GM18951 (cell line): ENCODE results near the gene PTK7.
"Not testable (repeated sequence)": the region's sequence is repeated elsewhere in the genome, so short reads cannot be mapped to it uniquely, and the experiment has no call there.

Source experiments
- POLR2A ChIP-seq: IDR thresholded peaks from 4 replicates; pipeline ENCODE4 v1.6.1; 2011; ENCODE audit warnings: mild to moderate bottlenecking; ENCODE audit not compliant: insufficient read length, insufficient read depth; ENCODE audit errors: extremely low read depth
- in situ Hi-C: fragments of 300-500 bp; cut with MboI; formaldehyde crosslinking; loops from one replicate; pipeline ENCODE4 v1.12.0; 2022; ENCODE audit warnings: low sequenced_read_pairs, mixed read lengths, inconsistent platforms; ENCODE audit not compliant: unreplicated experiment

PTK7 gene

DNA sequence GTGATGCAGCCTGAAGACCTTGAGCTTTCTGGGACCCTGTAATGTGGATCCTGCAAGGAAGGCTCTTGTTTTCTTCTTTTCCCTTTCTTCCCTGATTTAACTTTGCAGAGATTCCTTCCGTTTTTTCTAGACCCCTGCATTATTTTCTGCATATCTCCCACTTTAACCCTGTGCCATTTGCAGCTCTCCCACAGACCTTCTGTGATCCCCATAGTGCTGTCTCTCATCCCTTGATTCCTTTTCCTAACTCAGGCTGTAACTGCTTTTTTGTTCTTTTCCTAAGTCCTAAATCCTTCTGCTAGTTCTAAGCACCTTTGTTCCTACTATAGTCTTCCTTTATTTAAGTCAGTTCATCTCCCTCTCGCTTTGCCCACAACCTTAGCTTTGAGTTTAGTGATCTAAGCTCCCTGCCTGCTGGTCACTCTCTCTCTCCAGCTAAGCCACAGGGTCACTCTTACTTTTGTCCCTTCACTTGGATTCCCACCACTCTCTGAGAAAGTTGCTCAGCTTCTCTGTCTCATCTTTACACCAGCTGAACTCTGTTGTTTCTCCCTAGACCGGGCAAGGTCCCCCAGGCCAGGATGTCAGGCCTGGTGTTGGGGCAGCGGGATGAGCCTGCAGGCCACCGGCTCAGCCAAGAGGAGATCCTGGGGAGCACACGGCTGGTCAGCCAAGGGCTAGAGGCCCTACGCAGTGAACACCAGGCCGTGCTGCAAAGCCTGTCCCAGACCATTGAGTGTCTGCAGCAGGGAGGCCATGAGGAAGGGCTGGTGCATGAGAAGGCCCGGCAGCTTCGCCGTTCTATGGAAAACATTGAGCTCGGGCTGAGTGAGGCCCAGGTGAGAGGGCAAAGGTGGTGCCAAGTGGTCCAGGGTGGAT lies 15.1 kb upstream of the PTK7 start:
- TF ChIP-seq POLR2A = no peak
- in situ Hi-C loops = no loop called here

DNA sequence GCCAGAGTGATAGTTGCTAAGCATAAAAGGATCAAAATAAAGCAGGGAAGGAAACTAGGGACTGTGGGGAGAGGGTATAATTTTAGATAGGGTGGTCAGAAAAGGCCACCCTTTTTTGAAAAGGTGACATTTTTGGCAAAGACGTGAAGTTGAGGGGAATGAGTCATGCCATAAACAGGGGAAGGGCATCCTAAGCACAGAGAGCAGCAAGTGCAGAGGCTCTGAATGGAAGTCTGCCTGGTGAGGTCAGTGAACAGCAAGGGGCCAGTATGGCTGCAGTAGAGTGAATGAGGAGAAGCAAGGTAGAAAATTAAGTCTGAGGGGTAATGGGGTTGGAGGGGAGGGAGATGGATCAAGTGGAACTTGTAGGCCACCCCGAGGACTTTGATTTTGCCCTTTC lies 14.3 kb upstream of the PTK7 start:
- no peak for TF ChIP-seq POLR2A
- in situ Hi-C loops = no loop called here

DNA sequence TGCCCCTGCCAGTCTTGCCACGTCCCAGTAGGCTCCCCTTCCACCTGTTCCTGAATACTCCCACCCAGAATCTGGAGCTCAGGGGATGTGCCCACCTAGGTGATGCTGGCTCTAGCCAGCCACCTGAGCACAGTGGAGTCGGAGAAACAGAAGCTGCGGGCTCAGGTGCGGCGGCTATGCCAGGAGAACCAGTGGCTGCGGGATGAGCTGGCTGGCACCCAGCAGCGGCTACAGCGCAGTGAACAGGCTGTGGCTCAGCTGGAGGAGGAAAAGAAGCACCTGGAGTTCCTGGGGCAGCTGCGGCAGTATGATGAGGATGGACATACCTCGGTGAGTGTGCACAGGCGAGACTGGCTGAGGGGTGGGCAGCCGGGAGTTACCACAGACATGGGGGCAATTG lies 13.3 kb upstream of the PTK7 start:
- TF ChIP-seq POLR2A = no peak
- in situ Hi-C loops = no loop called here

DNA sequence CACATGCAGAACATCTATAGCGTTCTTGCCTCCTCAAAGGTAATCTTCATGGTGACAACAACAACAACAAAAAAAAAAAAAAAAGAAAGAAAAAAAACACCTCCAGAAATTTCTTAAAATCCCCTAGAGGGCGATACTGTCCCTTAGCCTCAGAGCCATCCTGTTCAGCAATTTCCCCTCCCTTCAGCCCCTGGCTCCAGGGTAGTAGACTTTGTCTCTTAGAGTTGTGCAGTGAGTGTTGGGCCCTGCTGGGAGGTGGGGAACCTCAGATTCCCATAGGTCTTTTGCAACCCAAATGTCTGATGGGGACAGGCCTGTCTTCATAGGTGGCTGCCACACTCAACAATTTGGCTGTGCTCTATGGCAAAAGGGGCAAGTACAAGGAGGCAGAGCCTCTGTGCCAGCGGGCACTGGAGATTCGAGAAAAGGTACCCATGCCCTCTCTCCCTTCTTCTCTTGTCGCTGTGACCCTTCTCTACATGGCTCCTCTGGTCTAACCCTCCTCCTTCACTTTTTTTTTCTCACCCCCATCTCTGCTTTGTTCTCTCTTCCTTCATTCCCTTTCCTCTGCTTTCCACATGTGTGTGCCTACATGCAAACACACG lies 6.0 kb upstream of the PTK7 start:
- no peak for TF ChIP-seq POLR2A
- in situ Hi-C loops = no loop called here

DNA sequence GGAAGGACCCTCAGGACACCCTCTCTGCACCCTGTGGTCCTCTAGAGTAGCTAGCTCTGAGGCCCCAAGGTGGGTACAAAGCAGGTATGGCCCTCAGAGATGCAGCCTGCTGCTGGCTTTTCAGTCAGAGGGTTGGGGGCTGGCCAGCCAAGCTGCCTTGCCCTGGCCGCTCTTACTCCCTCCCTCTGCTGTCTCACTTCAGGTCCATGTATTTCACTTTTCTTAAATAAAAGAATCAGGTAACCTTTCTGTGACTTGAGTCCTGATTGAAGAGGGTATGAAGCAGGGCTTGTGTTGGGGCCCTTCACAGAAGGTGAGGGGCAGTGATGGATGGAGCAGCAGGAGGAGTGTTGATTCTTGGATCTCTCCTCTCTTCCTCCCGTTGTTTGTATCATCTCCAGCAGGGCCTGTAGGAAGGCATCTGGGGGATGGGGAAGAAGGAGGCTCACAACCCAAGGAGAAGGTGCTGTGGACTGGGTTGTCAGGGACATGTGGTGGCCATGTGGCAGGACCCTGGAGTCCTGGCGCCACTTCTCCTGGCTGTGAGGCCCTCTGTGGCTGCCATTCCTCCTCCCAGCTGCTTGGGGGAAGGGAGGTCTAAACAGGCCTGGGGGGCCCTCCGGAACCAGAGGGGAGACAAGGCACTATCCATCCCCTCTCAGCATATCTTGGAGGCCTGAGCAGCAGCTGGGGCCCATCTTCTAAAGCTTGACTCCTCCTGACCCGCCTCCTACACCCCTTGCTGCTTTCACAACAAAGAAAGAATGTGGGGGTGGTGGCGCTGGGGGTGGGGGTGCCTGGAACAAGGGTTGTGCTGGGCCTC lies 1.1 kb upstream of the PTK7 start:
- in situ Hi-C loops = no loop called here
- no peak for TF ChIP-seq POLR2A

DNA sequence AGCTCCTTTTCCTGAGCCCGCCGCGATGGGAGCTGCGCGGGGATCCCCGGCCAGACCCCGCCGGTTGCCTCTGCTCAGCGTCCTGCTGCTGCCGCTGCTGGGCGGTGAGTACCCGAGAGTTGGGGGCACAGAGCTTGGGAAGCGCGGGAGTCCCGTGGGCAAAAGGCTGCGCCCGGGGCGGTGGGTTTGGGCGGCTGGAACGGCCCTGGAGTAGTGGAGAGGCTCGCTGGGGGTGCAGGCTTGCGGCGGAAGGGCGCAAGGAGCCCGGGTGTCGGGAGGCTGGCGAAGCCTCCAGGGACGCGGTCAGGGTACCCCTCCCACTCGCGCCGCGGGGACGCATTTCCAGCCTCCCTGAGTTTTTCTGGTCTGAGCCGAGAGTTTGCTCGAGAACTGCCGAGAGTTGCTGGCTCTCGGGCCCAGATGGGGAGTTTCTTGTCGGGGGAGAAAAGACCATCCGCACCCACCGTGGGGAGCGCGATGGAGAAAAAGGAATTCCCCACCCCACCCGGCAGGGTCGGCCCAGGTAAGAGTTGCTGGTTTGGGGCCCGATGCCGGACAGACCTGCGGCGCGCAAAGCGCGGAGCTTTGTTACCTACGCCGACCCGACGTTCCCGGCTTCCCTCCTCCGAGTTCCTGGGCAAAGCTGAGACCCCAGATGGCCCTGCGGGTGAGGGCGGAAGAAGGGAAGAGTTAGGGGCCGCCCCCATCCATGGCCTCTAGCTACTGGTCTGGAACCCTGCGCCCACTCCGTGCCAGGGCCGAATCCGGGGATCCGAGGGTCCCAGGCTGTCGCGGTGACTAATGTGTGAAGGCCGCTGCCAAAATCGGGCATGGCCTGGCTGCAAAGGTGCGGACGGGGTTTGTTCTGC lies 584 bp downstream of the PTK7 start:
- in situ Hi-C loops = no loop called here
- no peak for TF ChIP-seq POLR2A

DNA sequence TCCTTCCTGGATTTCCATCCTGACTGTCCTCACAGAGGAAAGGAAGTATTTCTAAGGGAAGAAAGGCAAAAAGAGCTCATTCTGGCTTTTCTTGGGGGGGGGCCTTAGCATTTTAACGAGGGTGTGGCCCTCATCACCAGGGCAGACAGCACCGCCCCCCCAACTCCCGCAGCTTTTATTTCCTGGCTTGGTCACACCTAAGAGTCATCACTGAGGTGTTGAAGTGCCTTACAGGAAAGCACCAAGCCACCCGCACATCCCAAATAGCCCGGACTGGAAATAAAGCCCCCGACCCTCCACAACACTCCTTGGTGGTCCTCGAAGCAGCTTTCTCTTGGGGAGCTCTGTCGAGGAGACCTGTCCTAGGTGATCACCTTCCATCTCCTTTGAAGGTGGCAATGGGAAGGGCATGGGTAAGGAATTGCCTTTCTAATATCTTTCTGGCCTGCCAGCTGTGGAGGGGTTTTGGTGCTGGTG lies 1.3 kb downstream of the PTK7 start:
- TF ChIP-seq POLR2A = no peak
- in situ Hi-C loops = no loop called here

DNA sequence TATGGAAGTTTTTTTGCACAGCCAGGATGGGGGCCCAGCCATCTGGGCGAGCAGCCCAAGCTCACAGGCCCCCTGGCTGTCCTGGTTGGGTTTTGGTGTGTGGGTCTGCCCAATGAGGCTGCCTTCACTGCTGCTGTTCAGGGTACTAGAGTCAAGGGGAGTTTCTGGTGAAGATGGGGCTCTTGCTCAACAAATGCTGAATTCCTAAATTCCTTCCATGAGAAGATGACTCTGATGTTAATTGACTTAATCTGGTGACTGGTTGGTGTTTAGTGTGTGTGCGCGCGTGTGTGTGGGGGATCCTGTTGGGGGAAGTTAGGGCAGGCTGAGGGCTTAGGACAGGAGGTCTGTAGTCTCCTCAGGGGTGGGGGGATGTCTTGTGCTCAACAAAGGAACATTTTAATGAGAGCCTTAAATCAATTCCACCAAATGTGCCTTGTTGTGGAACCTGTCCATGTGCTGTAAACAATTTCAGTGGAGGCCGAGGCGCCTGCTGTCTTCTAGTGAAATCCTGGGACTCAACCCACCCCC lies 1.9 kb downstream of the PTK7 start:
- no peak for TF ChIP-seq POLR2A
- in situ Hi-C loops = no loop called here

DNA sequence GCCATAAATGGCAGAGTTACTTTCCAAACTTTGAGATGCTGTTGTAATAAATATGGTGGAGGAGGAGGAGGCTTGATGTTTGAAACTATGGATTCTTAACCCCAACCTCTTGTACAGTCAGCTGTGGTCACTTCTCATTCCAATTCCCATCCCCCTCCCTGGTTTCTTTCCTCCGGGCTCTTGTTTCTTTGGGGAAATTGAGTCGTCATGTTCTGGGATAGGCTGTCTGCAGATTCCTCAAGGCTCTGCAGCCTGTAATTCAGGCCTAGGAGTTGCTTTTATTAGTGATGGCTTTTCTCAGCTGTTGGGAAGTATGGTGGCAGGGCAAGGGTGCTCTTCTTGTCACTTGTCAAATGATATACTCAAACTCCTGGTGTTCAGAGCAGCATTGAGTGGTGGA lies 2.6 kb downstream of the PTK7 start:
- in situ Hi-C loops = no loop called here
- TF ChIP-seq POLR2A = no peak

DNA sequence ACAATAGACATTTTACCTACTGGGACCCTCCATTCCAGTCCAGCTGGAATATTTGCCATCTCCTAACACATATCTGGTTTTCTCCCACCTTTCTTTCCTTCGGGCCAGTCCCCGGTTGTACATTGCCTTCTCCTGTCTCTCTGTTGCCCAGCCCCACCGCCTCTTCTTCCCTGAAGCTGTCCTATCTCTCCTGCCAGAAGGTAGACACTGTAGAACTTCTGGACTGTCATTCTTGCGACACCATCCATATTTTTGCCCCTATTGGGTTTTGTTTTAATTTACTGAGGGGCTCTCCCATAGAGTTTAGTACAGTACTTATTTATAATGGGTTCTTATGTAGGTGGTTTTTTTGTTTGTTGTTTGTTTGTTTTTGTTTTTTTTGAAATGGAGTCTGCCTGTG lies 4.9 kb downstream of the PTK7 start:
- in situ Hi-C loops = no loop called here
- no peak for TF ChIP-seq POLR2A

DNA sequence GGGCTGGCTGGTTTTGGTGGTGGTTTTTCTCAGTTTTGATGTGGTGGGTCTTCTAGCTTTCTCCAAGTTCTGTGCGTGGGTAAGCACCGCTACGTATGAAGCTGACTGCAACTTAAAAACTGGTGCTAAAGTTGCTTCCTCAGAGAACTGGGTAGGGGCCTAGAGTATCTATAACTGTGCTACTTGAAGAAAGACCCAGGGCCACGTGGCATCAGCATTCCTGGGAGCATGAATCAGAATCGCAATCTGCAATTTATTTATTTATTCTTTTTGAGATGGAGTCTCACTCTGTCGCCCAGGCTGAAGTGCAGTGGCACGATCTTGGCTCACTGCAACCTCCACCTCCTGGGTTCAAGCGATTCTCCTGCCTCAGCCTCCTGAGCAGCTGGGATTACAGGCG lies 5.8 kb downstream of the PTK7 start:
- in situ Hi-C loops = not testable (repeated sequence)

DNA sequence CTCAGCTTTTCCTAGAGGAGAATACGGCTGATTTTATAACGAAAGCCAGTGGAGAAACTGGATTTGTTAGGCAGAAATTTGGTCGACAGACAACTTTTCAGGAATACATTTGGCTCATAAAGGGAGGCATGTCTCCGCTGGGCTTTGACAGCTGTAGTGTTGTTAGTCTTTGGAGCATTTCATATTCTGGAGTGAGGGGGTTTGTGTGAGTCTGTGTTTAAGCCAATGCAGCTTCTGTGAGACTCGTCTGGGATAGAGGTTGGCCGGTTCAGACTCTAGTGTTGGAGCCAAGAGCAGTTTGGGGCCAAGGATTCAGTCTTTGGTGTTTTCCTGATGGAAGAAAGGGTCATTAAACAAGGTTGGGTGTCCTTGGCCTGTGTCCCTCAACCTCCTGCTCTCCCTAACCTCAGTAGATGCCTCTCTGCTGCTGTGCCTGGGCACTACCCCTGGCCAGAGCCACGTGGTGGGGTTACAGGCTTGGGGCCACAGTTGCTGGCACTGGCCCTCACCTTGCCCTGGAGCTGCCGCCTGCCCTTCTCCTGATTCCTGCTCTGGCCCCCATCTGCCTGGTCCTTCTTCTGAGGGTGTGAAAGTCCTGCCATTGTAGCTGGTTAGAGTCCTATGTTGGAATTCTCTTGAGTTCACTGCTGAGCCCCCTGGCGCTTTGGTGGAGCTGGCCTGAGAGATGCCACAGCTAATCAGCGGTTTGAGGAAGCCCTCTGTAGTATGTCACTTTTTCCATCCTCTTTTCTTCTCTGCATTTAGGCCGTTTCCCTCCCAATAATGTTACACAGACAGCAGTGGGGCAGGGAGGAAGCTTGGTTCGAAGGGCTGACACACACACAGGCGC lies 6.9 kb downstream of the PTK7 start:
- in situ Hi-C loops = no loop called here

More for the DNA sequence above, 6.9 kb downstream of the PTK7 start:
- TF ChIP-seq POLR2A = no peak
